GM18508 (cell line): ENCODE measurements around the gene CCNJ.
"Not testable (repeated sequence)": the region's sequence is repeated elsewhere in the genome, so short reads cannot be mapped to it uniquely, and the experiment has no call there.

ENCODE experiments used
- ATAC-seq: cut with Tn5 transposase; IDR thresholded peaks from one replicate; pipeline ENCODE4 v1.9.1; 2021; ENCODE audit warnings: moderate number of reproducible peaks; ENCODE audit not compliant: insufficient read depth, unreplicated experiment

CCNJ gene, protein sequence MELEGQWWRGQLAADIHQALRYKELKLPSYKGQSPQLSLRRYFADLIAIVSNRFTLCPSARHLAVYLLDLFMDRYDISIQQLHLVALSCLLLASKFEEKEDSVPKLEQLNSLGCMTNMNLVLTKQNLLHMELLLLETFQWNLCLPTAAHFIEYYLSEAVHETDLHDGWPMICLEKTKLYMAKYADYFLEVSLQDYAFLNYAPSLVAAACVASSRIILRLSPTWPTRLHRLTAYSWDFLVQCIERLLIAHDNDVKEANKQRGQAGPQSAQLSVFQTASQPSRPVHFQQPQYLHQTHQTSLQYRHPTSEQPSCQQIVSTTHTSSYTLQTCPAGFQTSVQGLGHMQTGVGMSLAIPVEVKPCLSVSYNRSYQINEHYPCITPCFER

GRCh38 chr10:96043033-96043892 lies at the start of gene CCNJ:
Gene CCNJ (plus strand): TSS chr10:96043583. CDS start chr10:96044394, 811 bp downstream.
- ATAC-seq: no peak

DNA sequence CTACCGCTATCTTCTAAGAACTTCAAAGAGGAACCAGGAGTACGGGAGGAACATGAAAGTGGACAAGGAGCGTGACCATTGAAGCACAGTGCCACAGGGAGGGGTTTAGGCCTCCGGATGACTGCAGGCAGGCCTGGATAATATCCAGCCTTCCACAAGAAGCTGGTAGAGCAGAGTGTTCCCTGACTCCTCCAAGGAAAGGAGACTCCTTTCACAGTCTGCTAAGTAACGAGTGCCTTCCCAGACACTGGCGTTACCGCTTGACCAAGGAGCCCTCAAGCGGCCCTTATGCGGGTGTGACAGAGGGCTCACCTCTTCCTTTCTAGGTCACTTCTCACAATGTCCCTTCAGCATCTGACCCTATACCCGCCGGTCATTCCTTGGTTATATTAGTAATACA lies 49.0 kb upstream of the CCNJ start:
- ATAC-seq: not testable (repeated sequence)

DNA sequence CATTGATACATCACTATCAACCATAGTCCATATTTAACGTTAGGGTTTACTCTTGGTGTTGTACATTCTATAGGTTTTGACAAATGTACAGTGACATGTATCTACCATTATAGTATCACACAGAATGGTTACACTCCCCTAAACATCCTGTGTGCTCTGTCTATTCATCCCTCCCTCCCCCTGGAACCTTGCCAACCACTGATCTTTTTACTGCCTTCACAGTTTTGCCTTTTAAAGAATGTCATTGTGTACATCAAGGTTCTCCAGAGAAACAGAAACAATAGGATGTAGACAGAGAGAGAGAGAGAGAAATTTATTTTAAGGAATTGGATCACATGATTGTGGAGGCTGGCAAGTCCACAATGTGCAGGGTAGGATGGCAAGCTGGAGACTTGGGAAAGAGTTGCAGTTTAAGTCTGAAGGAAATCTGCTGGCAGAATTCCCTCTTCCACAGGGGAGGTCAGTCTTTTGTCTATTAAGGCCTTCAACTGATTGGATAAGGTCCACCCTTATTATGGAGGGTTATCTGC lies 45.1 kb upstream of the CCNJ start:
- no peak for ATAC-seq

- no peak for ATAC-seq
These were observed 29.4 kb upstream of the CCNJ start for GRCh38 chr10:96013956-96014355.

- no peak for ATAC-seq
These were observed 28.8 kb upstream of the CCNJ start for GRCh38 chr10:96014473-96015102.

DNA sequence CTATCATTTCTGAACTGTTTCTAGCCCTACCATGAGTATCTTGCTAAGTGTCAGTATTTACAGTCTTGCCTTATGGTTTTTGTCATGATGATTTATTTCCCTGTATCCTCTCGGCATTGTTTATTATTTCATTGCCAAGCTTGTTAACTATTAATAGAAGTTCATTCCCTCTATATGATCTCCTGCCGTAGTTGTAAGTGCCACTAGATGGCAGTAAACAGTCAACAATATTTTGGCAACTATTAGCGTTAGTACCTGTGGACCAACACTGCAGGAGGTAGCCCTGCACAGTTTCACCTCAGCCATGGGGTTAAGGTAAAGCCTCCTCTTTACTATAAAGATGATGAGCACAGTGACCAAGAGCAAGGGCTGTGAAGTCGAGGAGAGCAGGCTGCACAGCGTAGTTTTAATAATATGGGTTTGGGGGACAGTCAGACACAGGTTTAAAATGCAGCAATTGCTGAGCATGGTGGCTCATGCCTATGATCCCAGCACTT lies 26.1 kb upstream of the CCNJ start:
- no peak for ATAC-seq

DNA sequence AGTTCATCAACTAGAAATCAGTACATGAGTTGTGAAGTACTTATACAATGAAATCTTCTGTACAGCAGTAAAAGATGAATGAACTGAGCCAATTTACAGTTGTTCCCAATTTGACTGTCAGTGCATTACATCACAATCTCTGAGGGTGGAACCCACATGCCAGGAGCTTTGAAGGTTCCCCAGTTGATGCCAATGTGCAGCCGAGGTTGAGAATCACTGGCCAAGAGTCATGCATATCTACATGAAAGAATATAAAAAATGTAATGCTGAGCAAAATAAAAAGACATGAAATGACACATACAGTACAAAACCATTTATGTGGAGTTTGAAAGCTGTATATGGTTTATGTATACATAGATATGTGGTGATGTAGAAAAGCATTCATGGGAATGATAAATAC lies 22.1 kb upstream of the CCNJ start:
- ATAC-seq: no peak

DNA sequence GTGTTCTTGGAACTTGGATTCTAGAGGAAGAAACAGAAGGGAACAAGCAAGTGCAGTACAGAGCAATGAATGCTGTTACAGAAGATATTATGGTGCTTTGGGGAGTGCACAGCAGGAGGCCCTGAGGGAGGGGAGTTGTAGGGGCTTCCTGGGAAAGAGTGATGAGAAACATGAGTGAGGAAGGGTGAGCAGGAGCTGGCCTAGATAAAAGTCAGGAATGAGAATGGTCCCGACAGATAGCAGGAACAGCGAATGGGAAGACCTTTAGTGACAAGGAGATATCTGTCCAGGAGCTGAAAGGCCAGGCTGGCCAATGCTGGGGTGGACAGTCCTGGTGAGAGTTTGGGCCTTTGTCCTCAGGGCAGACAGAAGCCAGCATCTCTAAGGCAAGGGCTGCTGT lies 20.6 kb upstream of the CCNJ start:
- ATAC-seq: no peak

GRCh38 chr10:96023168-96023567 lies 20.2 kb upstream of the CCNJ start:
- ATAC-seq: no peak

DNA sequence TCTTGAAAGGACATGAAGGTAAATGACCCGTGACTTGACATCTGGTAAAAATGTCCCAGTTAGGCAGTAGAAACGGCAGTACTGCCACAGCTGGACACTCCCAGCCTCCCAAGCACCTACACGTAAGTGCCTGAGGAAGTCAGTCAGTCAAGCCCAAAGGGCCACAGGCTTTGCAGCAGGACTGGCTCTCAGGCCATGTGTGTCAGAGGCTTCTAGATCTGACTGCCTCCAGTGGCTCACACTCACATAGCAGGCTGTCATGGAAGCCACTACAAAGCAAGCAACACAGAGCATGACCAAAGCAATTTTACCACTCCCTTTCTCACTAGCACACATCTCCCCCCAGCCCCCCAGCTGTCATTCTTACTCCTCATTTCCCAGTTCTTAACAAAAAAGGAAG lies 17.8 kb upstream of the CCNJ start:
- ATAC-seq: no peak

DNA sequence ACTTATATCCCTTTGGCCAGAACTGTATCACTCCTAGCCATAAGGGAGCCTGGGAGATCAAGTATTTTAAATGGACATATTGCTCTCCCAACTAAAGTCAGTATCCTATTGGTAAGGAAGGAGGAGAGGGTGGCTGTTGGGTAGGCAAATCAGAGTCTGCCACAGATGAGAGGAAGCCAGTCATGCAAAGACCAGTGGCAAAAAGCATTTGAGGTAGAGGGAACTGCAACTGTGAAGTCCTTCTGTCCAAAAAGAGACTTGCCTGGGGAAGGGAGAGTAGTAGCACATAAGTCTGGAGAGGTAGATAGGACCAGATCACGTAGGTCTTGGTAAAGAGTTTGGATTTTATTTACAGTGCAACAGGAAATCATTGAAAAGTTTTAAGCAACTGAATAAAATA lies 8.8 kb upstream of the CCNJ start:
- ATAC-seq: no peak

DNA sequence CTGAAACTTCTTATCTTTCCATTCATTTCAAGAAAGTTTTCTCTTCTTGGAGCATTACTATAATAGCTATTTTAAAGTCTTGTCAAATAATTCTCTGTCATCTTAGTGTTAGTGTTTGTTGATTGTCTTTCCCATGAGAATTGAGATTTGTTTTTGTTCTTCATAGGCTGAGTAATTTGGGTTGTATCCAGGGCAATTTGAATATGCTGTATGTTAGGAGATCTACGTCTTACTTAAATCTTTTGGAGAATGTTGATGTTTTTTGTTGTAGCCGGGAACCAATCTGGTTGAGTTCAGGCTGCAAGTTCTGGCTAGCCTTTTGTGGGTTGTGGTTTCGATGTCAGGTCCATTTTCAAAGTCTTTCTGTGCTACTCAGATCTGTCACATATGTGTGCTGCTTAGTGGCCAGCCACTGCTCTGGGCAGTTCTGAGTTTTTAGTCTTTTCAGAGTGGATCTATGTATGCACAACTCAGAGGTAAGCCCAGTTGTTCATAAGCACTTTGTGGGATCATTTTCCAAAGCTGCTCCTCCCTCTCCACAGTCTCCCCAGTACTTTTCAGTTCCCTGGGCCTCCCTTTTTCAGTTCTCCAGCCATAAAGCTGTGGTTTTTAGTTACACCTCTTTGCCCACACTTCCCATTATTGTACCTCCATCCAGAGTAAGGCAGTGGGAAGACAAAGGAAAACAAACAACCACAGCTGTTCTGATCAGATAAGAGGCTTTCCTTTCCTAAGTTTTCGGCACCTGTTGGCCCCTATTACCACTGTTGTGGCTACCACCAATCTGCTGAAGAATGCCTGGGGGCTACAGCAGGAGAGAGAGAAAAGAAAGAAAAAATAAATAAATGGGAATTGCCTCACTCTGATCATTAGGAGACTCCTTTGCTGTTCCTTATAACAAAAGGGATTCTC lies 4.7 kb upstream of the CCNJ start:
- no peak for ATAC-seq

DNA sequence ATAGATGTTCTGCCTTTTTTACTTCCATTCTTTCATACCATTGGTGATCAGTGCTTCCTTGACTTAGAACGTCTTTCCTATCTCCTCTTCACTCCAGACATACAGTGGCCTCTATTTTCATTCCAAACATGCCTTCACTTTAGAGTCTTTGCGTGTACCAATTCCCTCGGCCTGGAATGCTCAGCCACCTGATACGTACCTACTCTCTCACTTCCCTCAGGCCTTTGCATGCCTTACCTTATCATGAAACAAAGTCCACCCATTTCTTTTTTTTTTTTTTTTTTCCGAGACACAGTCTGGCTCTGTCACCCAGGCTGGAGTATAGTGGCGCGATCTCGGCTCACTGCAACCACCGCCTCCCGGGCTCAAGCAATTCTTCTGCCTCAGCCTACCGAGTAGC lies 2.2 kb upstream of the CCNJ start:
- no peak for ATAC-seq

GRCh38 chr10:96043893-96044715 lies 721 bp downstream of the CCNJ start:
- no peak for ATAC-seq

DNA sequence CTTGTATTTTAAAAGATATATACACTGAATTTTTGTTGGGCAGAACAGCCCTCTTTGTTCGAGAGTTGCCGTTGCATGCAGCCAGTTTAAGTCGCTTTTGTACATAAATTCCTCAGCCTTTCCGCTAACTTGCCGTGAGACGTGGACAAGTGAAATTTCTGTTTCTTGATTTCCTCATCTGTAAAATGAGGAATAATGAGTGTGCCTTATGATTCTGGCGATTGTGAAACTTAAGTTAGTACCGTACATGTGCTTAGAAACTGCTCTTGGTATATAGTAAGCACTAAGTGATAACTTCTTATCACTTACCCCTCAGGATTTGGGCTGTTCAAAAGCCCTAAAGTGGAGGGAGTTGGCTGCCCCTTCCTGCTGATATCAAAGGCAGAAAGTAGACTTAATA lies 1.4 kb downstream of the CCNJ start:
- no peak for ATAC-seq

DNA sequence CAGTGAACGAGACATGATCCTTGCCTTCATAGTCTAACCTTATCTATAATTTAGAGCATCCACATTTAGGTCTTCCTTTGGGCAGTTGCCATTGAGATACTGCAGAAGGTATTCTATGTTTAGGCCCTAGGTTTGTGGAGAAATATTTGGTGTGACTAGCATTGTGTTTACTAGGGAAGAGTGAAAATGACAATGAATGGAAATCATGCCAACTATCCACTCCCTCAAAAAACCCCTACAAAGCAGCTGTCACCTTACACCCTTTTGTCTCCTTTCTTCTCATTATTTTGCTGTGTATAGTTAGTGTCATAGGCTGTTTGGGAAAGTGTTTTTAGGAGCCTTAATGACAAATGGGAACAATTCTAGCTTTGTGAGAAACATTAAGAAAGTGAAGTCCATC lies 3.2 kb downstream of the CCNJ start:
- no peak for ATAC-seq

DNA sequence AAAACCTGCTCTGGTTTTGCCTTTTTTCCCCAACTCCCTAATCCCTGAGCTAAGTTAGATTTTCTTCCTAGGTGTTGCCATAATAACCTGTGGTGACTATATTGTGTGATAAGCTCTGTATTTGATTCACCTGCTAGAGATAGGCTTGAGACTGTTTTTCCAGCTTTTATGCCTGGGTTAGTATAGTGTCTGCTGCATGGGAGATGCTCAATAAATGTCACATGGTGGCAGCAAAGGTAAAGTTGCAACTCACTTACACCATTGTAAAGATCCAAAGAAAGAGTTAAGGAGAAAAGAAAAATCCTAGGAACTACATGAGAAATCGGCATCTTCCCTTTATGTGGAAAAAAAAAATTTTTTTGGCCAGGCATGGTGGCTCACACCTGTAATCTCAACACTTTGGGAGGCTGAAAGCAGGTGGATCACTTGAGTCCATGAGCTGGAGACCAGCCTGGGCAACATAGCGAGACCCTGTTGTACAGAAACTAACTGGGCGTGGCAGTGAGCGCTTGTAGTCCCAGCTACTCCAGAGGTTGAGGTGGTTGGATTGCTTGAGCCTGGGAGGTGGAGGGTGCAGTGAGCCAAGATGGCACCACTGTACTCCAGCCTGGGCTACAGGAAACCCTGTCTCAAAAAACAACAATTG lies 3.7 kb downstream of the CCNJ start:
- ATAC-seq: no peak

GRCh38 chr10:96047925-96048324 lies 4.5 kb downstream of the CCNJ start:
- ATAC-seq: not testable (repeated sequence)
